HUDEP-2 (cell line): ENCODE data around the gene DDOST.

ENCODE experiments used
- DNase-seq, 76 experiments: peaks; one replicate each; lab custom pipeline; 2025; ENCODE audit not compliant: unreplicated experiment in 76 of 76; lab: John Stamatoyannopoulos, UW

The DDOST gene

DNA sequence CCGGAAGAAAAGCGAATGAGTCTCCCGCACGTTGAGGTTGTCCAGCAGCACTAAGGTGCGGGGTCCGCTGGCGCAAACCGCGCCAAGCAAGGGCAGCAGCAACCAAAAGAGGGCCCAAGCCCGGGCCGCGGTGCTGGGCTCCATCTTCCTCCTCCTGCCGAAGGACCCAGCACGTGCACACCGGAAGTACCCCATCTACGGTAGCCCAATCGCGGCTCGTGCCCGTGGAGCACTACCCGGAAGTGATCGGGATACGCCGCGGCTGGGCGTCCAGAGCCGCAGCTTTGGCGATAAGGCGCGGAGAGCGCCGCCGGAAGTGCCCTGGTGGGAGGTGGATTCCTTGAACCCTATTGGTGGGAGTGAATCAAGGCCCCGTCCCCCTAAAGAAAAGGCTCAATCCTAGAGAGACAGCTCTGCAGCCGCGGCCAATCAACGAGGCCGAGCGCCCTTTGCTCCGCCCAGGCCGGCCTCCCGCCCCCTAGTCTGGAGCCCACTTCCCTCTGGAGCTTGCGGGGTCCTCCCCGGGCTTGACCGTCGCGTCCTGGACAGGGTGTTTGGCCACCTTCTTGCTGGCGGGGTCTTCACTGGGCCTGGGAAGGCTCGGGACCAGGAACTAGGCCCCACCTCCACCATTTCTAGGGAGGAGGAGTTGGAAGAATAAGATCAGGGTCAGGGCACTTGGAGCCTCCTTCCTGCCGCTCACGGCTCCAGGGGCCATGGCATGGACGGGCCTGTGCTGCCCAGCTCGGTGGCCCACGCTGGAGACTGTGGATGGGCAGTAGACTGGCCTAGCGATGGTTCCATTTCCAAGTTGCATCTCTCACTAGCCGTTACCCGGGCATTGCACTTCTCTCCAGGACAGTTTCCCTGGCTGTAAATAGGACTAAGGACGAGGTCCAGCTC, at the start of gene DDOST:
Gene DDOST, minus strand, starts transcription at position 163 of the 903 bp plus-strand sequence. Its CDS starts 19 bp downstream, at position 144.
- DNase-seq, result peak; percentile 25 to 98 (median 94)

DNA sequence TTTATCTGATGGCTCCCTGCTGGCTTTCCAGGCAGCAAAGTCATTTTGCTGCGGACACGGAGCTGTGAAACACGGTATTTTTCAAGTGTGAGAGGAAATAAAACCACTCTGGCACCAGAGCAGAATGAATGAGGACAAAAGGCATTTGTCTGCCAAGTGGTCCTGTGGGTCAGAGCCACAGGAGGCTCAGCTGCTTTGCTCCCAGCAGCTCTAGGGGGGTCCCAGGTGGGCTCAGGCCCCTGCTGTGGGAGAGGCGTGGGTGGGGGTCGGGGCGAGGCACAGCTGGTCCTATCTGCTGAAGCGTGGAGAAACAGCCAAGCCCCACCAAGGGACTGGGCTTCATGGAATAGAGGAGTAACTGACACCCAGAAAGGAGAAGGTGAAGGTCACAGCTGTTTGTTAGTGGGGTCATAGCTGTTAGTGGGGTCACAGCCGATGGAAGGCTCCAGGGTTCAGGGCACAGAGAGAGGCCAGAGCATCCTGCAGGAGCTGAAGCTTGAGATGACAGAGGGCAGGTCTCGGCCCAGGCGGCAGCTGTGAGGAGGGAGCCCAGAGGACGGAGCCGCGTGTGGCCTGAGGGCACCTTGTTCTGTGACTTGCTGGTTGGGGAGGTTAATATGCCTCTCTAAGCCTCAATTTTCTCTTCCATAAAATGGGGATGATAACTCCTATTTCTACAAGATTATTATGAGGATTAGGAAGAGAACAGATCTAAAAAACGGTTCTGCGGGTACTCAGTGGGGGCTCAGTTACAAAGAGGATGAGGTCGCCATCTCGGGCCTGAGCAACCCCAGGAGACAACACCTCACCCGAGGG, 49.5 kb upstream of the DDOST start:
- peak in 1 of 76 experiments; percentile 5 for DNase-seq

DNA sequence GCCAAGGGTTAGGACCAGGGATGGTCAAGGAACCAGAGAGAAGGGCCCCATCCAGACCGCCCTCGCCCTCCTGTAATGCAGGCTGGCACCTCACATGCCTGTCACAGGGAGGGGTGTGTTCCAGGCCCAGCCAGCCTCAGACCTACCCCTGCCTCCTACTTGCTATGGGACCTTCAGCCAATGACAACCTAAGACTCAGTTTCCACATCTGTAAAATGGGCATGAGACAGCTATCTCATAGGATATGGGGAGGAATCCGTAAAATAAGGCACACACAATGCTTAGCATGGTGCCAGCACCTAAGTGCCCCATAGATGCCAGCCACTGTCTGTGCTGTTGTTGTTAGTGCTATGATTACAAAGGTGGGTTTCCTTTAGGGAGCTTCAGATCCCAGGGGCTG, 48.7 kb upstream of the DDOST start:
- no peak for DNase-seq

DNA sequence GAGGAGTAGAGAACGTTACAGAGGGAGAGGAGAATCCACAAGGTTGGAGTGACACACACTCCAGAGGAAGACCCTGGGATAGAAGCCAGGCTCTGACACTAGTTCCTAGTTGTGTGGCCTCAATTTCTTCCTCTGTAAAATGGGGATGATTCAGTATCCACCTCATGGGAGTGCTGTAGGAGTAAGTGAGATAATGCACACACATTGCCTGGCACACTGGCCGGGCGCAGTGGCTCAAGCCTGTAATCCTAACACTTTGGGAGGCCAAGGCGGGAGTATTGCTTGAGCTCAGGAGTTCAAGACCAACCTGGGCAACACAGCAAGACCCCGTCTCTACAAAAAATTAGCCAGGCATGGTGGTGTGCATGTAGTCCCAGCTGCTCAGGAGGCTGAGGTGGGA, 47.7 kb upstream of the DDOST start:
- no peak for DNase-seq

DNA sequence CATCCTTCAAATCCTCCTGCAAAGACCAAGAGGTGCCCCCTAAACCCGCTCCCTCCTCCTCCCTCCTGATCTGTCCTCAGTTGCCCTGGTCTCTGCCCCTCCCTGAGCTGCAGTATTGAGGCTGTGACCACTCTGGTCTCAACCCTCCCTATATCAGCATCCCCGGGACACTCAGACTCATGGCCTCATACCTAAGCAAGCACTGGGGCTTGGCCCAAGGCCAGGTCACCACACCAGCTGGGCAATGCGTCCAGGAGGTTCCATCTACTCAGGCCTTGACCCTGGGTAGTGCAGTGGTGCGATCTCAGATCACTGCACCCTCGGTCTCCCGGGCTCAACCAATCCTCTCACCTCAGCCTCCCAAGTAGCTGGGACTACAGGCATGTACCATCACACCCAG, 46.9 kb upstream of the DDOST start:
- no peak for DNase-seq

DNA sequence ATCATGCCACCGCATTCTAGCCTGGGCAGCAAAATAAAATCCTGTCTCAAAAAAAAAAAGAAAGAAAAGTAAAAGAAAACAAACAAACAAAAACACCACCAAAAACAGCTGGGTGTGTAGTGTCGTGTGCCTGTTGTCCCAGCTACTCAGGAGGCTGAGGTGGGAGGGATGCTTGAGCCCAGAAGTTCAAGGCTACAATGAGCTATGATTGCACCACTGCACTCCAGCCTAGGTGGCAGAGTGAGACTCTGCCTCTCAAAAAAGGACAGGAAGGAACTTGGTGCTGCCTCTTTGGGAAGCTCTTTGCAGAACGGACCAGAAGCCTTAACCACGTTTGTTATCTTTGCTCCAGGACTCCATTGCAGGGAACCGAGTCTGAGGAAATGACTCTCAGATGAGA, 45.7 kb upstream of the DDOST start:
- DNase-seq, result no peak

DNA sequence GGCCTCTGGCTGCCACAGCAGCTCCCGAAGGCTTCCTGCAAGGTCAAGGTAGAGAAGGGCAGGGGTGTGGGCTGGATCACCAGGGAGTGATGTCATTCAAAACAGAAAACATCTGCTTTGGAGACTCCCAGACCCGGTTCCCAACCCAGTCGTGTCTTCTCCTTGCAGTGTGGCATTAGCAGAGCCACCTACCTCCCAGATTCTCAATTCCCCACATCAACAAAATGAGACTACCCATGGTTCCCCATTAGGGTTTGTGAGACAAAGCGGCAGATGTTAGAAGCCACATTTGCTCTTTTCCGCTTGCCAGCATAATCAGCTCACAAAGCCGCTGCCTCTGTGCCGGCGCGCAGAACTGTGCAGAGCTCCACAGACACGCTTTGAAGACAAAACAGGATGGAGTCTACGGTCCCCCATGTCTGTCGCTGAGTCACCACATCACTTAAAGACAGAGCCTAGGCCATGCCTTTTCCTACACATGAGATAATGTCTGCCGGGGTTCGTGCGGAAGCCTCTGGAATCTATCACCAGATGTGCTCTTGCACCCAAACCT, 44.1 kb upstream of the DDOST start:
- DNase-seq, result no peak

DNA sequence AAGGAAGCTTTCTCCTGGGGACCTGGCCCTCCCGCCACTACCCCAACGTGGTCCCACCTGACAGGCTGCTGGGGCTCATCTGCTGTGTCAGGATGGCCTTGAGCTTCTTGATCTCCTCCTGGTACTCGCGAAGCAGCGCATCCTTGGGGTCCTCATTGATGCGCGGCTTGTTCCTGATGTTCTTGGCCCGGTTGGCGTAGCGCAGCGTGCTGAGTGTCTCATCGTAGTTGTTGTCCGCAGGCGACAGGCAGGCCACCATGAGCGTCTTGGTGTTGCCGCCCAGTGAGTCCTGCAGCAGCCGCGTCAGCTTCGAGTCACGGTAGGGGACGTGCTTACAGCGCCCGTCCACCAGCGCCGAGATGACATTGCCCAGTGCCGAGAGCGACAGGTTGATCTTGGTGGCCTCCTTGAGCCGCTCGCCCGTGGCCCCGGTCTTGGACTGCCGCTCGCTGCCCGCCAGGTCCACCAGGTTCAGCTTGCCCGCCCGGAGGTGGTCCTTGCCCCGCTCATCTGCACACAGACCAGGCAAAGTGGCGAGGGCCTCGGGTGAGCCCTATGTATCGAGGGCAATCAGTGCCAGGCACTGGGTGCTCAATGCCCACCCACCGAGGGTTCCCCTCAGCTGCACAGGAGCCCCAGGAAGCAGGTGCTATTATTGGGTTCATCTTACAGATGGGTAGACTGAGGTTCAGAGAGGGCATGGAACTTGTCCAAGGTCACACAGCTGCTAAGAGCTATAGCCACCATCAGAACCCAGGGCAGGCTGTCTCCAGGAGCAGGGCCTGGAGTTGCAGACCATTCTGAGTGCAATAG, 43.4 kb upstream of the DDOST start:
- no peak for DNase-seq

DNA sequence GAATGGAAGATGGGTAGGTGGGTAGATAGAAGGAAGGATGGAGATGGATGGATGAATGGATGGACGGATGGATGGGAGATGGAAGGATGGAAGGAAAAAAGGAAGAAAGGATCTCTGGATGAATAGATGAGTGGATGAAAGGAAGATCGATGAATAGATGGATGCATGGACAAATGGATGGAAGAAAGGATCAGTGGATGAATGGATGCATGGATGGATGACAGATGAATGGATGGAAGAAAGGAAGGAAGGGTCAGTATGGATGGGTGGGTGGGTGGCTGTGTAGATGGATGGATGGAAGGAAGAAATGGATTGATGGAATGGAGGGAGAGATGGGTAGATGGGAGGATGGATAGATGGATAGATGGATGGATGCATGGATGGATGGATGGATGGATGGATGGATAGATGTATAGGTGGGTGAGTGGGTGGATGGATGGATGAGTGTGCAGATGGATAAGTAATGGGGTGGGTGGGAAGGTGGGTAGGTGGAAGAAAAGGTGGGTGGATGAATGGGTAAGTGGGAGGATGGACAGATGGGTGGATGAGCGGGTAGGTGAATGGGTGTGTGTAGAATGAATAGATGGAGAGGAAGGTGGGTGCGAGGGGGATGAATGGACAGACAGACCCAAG, 42.1 kb upstream of the DDOST start:
- no peak for DNase-seq

DNA sequence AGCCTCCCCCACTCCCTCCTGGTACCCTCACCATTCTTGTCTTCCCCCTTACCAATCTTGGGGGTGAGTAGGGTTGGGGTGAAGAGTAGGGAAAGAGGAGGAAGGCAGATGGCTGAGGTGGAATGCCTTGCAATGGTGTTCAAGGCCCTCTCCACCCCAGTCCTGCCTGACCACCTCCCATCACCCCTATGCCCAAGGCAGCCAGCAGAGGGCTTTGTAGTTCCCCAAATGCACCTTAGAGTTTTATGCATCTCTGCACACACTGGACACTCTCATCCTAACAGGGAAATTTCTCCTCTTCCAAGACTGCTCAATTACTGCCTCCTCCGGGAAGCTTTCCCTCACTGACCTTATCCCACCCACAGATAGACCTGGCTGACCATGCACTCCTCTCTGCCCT, 41.2 kb upstream of the DDOST start:
- DNase-seq, result peak in 2 of 76 experiments; percentile 7 to 8

DNA sequence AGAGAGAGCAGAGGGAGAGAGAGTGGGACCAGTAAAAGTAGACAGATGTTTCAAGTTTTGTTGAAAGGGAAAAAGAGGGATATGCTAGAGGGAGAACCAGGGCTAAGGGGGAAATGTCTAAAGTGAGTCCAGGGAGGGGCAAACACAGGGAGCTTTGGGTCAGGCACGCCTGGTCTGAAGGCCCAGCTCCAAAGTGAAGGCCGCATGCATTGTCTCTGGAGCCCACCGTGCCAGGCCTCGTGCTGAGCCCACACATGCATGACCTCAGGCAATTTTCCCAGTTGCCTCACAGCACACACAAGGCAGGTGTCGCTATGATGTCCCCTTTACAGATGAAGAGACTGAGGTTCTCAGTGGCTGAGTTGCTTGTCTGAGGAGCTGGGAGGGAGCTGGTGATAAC, 40.7 kb upstream of the DDOST start:
- DNase-seq, result no peak

DNA sequence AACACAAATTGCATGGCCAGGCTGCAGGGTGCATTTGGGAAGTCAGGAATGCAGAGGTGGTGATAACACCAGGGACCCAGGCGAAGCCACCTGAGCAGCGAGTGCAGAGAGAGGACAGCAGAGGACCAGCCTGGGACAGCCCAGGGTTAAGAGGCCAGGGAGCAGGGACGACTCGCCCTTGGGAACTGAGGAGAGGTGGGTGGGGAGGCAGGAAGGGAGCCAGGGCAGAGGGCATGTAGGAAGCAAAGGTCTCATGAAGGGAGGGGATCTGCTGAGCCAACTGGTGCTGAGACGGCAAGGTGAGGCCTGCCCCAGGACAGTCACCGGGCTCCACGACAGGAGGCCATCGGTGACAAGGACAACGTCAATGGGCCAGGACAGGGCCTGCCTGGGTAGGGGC, 40.3 kb upstream of the DDOST start:
- DNase-seq, result no peak

DNA sequence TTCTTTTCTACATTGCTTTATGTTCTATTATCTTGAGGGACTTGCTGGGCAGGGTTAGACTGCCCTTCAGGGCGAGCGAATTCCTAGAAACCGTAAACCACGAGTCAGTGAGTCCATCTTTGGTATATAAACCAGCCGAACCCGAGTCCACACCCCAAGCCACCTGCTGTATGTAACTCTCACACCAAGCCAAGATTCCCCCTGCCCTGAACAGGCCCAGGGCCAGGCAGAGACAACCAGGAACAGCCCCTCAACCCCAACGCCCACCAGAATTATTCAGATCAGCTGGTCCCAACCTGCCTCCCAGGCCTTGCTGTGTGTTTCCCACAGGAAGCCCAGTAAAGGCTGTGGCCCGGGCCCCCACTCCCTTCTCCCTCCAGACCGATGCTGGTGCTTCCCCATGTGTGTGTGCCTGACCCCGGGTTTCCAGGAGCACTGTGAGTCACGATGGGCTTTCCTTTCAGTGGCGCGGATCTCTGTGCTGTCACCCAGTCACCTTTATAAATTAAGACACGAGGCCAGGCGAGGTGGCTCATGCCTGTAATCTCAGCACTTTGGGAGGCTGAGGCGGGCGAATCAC, 39.6 kb upstream of the DDOST start:
- no peak for DNase-seq

DNA sequence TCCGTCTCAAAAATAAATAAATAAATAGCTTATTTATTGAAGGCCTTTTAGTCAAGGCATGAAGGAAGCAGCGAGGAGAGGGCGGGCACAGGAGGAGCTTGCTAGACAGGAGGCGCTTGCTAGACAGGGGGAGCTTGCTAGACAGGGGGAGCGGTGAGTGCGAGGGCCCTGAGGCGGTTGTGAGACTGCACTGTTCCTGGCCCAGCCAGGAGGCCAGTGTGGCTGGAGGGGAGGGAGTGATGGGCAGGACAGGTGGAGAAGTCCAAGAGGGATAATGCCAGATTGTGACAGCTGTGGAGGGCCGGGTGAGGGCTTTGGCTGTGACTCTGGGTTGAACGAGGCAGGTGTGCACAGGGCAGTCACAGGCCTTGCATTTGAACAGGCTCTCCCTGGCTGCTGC, 38.4 kb upstream of the DDOST start:
- DNase-seq, result no peak

DNA sequence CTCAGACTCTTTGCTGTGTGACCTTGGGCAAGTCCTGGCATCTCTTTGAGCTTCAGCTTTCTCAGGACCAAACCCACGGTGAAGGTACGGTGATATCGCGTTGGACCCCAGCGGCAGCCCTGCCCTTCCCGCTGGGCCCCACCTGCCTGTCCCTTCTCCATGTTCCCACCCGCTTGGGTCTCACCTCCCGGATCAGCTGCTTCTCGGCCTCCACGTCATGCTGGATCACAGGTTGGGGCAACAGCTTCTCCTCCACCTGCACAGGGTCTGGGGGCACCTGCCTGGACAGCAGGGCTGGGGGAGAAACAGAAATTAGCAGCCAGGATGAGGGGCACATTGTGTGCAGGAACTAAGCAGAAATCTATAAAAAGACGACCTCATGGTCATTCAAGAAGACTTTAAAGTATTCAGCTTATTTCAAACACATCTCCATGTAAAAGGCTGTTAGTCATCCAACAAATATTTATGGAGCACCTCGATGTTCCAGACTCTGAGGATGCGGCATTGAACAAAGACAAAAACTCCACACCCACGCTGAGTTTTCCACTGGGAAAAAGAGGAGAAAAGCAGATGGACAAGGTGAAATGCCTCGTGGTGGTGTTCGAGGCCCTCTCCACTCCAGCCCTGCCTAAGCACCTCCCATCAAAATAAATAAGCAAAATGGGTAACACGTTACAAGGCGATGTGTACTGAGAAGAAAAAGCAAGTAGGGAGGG, 37.2 kb upstream of the DDOST start:
- no peak for DNase-seq

DNA sequence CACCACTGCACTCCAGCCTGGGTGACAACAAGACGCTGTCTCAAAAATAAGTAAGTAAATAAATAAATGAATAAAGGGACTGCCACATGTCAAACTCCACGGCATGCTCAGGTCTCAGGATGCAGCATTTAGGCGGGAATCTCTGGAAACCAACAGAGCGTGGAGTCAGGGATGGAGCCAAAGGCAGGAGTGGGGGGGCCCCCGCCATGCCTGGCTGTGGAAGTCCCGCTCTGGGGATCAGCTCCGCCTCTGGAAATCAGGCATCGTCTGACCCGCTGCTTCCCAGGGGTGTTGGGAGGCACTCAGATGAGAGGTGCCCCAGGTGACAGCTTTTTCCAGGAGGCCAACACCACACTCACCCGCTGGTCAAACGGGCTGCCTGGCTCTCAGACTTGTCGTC, 36.4 kb upstream of the DDOST start:
- DNase-seq, result no peak

DNA sequence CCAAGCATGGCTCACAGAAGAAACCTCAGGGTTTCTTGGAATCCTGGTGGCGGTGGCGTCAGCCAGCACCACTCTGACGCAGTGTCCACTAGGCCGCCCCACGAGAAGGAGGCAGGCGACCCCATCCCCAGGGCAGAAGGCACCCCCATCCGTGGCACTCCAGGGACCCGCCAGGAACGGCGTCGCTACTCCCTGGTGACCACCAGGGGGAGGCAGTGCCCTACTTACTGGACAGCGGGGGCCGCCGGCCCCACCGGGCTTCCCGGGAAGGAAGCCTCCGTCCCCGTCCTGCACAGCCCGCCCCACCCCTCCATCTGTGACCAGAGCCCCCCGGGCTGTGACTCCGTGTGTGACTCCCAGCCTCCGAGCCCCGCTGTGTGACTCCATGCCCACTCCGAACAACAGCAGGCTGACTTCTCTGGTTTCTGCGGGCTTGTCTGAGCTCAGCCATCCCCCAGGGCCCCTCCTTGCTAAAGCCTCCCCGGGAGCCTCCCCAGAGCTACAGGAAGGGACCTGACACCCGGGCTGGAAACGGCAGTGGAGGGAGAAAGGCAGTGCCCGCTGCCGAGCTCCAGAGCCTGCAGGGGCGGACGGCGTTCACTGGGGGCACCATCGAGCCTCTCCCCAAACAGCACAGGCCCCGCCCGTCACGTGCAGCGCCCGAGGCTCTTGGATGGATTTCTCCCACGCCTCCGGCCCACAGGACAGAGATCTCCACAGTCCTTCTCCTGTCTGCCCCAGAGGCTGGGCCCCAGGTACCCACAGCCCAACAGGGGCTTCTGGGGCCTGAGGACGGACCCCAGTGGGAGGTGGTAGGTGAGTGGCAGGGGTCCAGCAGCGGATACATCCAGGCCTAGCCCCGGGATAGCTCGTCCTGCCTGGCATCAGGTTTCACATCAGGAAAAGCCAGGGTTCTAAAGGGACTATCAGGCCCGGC, 35.5 kb upstream of the DDOST start:
- DNase-seq, result peak in 74 of 76 experiments; percentile 23 to 89 (median 76)

DNA sequence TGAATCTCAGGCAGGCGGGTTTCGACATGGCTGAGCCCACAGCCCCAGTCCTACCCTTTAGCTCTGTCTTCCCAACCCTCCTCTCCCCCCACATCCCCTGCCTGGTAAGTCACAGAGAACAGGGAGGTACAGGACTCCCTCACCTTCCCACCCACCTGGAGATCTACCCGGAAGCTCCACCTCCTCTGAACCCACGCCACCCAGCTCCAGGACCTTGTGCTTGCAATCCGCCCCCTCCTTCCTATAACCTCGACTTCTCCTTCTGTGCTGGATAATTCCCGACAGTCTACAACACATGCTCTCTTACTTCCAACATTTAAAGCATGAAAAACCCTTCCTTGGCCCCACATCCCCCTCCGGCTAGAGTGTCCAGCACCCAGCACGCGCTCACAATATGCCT, 34.3 kb upstream of the DDOST start:
- no peak for DNase-seq
